NCI-H510A treated with DMSO at 0.1 percent for 48 hours (cell line): ENCODE results near the gene UNC45A.
"Not testable (repeated sequence)": the region's sequence is repeated elsewhere in the genome, so short reads cannot be mapped to it uniquely, and the experiment has no call there.

Experiments
- DNase-seq: peaks from one replicate; lab custom pipeline; 2025; lab: John Stamatoyannopoulos, UW

Gene UNC45A, protein sequence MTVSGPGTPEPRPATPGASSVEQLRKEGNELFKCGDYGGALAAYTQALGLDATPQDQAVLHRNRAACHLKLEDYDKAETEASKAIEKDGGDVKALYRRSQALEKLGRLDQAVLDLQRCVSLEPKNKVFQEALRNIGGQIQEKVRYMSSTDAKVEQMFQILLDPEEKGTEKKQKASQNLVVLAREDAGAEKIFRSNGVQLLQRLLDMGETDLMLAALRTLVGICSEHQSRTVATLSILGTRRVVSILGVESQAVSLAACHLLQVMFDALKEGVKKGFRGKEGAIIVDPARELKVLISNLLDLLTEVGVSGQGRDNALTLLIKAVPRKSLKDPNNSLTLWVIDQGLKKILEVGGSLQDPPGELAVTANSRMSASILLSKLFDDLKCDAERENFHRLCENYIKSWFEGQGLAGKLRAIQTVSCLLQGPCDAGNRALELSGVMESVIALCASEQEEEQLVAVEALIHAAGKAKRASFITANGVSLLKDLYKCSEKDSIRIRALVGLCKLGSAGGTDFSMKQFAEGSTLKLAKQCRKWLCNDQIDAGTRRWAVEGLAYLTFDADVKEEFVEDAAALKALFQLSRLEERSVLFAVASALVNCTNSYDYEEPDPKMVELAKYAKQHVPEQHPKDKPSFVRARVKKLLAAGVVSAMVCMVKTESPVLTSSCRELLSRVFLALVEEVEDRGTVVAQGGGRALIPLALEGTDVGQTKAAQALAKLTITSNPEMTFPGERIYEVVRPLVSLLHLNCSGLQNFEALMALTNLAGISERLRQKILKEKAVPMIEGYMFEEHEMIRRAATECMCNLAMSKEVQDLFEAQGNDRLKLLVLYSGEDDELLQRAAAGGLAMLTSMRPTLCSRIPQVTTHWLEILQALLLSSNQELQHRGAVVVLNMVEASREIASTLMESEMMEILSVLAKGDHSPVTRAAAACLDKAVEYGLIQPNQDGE

DNA sequence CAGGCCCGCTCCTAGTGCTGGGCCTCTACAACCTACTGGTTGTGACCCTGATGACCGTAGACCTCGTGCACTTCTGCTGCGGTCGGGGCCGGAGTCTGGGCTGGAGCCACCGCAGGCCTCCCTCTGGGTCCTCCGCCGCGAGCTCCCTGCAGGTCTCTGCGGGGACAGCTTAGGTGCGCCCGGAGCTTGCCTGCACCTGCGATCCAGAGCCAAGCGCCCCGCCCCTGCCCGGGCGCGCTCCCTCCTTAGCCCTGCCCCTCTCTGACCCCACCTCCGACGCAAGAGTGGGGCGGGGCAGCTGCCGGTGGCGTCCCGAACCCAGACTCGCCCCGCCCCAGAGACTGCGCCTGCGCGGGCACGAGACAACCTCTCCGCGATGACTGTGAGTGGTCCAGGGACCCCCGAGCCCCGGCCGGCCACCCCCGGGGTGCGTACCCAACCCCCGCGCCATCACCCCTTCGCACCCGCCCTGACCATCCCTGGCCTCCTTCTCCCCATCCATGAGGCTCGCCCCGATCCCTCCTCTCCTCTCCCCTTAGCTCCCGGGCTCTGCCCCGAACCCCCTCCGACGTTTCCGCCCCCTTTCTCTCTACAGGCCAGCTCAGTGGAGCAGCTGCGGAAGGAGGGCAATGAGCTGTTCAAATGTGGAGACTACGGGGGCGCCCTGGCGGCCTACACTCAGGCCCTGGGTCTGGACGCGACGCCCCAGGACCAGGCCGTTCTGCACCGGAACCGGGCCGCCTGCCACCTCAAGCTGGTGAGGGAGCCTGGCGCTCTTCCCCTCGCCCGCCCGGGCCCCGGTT is at the start of gene UNC45A:
Gene UNC45A, plus strand, starts transcription at position 337 of the 803 bp plus-strand sequence. Its CDS starts 40 bp downstream, at position 377.
- DNase-seq, result peak; percentile 89

DNA sequence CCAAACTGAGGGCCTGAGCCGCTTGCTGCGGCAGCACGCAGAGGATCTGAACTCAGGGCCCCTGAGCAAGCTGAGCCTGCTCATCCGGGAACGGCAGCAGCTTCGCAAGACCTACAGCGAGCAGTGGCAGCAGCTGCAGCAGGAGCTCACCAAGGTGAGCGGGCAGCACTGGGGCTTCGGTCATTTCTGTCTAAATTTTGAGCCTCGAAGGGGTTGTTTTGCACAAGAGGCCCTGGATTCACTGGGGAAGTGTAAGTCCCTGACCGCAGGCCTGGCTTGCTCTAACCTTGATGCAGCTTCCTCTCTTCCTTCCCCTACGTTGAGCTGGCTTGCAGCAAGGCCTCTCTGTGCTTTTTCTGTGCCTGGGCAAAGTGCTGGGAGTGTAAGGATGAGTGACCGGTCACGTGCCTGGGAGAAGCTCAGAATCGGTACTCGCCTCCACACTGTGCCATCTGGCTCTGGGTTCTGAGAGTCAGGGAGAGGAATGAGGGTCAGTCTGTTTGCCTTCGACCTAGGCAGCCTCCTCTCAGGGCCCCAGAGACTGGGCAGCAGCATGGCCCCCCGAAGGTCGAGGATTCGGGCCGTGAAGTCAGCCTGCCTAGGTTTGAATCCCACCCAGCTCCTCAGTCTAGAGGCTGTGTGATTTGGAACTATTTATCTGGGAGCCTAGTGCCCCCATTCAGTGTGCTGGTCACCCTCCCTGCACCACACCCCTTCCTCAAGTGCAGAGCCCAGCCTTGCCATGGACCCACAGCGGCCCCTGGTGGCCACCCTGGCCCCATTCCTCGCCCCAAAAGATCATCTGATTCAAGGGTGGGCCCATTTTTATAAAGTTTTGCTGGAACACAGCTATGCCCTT is 49.4 kb upstream of the UNC45A start:
- DNase-seq, result peak; percentile 57

DNA sequence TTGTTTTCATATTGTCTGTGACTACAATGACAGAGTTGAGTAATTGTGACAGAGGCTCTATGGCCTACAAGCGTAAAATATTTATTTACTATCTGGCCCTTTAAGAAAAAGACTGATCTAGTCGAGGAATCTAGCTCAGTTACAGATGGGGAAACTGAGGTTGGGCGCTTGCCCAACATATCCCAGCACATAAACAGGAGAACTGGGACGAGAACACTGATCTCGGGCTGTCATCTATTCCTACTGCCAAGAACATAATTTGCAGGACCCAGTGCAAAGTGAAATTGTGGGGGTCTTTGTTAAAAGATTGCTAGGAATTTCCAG is 48.8 kb upstream of the UNC45A start:
- DNase-seq, result no peak

DNA sequence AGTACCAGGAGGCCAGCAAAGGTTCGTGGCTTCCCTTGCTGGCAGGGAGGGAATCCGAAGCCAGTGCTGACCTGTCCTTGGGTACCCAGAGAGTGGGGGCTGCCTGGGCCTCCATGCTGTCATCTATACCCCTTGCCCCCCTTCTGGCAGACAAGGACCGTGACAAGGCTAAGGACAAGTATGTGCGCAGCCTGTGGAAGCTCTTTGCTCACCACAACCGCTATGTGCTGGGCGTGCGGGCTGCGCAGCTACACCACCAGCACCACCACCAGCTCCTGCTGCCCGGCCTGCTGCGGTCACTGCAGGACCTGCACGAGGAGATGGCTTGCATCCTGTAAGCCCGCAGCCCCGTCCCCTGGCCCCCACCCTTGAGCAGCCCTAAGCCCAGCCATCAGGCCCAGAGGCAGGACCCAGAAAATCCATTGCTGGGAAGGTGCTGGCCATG is 48.0 kb upstream of the UNC45A start:
- no peak for DNase-seq

DNA sequence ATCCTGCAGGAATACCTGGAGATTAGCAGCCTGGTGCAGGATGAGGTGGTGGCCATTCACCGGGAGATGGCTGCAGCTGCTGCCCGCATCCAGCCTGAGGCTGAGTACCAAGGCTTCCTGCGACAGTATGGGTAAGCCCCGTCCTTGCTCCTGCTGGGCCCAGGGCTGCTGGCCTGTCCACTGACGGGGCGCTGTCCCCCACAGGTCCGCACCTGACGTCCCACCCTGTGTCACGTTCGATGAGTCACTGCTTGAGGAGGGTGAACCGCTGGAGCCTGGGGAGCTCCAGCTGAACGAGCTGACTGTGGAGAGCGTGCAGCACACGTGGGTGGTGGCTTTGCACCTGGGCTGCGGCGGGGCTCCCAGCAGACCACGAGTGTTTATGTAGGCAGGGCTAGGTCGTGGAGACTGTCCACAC is 45.8 kb upstream of the UNC45A start:
- no peak for DNase-seq

DNA sequence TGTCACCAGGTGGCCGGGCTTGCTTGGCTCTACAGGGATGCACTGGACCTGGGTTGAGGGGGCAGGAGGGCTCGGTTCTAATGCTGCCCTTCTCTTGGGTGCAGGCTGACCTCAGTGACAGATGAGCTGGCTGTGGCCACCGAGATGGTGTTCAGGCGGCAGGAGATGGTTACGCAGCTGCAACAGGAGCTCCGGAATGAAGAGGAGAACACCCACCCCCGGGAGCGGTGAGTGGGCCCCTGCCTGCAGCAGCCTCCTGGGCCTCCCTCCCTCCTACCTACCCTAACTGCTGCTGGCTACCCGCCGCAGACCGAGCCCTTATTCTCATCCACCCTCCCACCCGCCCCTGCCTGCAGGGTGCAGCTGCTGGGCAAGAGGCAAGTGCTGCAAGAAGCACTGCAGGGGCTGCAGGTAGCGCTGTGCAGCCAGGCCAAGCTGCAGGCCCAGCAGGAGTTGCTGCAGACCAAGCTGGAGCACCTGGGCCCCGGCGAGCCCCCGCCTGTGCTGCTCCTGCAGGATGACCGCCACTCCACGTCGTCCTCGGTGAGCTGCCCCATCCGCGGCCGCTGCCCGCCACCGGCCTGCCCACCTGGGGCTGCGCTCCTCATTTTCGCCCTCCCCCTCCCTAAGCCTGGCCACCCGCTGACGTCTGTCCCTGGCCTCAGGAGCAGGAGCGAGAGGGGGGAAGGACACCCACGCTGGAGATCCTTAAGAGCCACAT is 45.2 kb upstream of the UNC45A start:
- no peak for DNase-seq

DNA sequence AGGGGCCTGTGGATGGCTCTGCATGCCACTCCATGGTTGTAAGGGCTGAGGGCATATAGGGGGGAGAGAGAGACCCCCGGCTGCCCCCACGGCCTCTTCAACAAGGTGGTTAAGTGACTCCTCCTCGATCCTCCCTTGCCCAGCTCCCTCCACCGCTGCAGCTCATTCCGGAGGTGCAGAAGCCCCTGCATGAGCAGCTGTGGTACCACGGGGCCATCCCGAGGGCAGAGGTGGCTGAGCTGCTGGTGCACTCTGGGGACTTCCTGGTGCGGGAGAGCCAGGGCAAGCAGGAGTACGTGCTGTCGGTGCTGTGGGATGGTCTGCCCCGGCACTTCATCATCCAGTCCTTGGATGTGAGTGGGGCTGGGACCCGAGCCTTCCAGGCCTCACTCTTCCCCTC is 44.2 kb upstream of the UNC45A start:
- no peak for DNase-seq

DNA sequence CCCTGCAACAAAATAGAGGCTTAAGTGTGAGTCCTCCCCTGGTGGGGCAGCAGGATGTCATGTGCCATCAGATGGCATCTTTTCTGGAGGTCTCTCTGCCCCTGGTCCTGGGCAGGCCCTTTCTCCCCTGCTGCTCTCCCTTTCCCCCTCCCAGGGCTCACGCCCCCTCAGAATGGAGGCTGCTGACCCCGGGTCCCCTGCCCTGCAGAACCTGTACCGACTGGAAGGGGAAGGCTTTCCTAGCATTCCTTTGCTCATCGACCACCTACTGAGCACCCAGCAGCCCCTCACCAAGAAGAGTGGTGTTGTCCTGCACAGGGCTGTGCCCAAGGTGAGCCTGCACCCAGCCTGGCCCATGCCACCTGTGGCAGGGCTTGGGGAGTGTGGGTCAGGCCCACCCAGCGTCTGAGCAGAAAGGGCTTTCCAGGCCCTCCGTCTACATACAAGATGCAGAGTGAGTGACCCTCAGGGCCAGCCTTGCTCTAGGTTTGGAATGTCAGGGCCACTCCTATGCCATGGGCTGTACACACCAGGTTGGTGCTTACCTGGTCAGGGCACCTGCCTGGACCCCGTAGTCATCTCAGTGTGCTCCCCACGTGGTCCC is 43.6 kb upstream of the UNC45A start:
- DNase-seq, result no peak

DNA sequence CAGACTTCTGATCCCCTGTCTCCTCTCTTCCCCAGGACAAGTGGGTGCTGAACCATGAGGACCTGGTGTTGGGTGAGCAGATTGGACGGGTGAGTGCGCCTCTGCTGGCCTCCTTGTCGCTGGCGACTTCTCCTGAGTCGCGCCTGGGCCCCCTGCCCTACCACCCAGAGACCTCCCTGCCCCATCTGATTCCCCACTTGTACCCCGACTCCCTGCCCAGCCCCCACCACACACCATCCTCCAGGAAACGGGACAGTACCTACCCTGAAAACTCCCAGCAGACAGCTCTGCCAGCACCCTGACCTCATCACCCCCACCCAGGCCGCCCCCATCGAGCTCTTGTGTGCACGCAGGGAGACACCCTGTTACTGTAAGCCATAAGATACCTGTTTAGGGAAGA is 43.1 kb upstream of the UNC45A start:
- DNase-seq, result no peak

DNA sequence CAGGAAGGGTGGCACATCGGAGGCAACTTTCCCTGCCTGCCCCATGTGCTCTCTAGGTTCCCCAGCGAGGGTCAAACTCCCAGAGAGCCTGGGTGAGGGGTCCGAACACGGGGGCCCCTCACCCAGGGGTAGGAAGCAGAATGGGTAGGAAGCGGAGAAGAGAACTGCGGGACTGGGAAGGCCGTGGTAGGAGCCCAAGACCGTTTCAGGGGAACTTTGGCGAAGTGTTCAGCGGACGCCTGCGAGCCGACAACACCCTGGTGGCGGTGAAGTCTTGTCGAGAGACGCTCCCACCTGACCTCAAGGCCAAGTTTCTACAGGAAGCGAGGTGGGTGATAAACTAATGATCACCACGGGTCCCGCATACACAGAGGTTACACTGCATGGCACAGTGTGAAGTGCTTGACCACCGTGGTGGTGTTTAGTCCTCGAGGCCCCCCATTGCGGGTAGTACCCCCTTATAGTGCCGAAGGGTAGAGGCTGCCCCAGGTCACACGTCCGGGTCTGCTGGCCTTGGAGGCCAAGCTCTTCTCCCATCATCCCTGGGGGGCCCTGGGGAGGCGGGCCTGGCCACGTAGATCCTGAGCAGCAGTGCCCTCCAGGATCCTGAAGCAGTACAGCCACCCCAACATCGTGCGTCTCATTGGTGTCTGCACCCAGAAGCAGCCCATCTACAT is 42.4 kb upstream of the UNC45A start:
- DNase-seq, result no peak

DNA sequence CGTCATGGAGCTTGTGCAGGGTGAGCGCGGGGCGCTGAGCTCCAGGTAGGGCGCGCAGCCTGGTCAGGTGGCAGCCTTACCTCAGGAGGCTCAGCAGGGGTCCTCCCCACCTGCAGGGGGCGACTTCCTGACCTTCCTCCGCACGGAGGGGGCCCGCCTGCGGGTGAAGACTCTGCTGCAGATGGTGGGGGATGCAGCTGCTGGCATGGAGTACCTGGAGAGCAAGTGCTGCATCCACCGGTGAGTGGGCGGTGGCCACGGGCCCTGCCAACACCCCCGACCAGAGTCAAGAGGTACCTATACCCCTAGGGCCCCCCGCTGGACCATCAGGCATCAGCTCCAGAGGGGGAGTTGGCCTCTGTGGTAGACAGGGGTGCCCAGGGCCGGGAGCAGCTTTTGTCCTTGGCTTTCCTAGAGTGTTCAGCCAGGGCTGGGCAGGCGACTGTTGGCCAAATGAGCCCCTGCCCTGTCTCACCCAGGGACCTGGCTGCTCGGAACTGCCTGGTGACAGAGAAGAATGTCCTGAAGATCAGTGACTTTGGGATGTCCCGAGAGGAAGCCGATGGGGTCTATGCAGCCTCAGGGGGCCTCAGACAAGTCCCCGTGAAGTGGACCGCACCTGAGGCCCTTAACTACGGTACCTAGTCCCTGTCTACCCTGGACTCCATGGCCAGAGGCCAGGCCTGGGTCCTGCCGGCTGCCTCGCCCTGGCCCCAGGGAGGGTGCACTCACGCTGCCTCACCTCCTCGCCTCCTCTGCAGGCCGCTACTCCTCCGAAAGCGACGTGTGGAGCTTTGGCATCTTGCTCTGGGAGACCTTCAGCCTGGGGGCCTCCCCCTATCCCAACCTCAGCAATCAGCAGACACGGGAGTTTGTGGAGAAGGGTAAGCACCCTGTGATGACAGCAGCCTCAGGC is 41.7 kb upstream of the UNC45A start:
- no peak for DNase-seq

DNA sequence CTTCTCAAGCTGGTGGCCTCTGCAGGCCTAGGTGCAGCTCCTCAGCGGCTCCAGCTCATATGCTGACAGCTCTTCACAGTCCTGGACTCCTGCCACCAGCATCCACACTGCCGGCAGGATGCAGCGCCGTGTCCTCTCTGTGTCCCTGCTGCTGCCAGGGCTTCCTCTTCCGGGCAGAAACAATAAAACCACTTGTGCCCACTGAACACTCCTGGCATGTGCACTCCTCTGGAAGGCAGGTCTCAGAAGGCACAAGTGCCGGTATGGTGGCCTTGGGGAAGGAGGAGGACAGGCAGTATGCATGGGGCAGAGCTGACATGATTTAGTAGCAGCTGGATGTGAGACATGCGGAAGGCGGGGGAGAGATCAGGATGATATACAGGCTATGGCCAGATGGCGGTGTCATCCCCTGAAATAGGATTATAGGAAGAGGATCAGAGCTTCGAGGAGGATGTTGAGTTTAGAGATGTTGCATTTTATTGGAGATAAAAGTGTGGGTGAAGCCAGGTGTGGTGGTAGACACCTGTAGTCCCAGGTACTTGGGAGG is 39.4 kb upstream of the UNC45A start:
- peak; percentile 77 for DNase-seq

DNA sequence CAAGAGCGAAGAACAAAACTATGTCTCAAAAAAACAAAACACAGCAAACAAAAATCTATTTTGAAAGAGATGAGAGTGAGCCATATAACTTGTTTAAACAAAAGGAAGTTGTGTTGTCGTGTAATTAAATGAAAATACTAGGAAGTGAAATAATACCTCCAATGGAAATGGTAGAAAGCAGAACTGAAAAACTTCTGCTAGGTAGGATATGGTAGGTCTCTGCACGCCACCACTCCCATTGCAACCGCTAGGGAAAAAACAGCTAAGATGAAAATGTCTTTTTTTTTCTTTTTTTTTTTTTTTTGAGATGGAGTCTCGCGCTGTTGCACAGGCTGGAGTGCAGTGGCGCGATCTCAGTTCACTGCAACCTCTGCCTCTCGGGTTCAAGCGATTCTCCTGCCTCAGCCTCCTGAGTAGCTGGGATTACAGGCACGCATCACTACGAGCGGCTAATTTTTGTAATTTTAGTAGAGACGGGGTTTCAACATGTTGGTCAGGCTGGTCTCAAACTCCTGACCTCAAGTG is 37.9 kb upstream of the UNC45A start:
- DNase-seq, result not testable (repeated sequence)

DNA sequence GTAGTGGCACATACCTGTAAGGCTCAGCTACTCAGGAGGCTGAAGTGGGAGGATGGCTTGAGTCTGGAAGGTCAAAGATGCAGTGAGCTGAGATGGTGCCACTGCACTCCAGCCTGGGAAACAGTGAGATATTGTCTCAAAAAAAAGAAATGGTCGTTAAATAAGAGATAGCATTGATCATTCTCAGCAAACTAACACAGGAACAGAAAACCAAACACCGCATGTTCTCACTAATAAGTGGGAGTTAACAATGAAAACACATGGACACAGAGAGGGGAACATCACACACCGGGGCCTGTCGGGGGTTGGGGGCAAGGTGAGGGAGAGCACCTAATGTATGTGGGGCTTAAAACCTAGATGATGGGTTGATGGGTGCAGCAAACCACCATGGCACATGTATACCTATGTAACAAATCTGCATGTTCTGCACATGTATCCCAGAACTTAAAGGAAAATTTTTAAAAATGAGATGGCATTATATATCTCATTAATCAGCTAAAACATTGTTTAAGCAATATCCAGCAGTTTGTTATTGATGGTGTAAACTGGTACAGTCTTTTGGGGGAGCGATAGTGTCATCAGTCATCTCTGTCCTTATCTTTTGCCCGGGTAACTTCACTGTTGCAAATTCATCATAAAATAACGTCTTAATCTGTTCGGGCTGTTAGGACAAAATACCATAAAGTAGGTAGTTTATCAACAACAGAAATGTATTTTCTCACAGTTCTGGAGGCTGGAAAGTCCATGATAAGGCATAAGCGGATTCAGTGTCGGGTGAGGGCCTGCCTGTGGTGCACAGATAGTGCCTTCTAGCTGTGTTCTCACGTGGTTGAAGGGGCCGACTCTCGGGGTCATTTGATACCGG is 33.7 kb upstream of the UNC45A start:
- DNase-seq, result no peak

DNA sequence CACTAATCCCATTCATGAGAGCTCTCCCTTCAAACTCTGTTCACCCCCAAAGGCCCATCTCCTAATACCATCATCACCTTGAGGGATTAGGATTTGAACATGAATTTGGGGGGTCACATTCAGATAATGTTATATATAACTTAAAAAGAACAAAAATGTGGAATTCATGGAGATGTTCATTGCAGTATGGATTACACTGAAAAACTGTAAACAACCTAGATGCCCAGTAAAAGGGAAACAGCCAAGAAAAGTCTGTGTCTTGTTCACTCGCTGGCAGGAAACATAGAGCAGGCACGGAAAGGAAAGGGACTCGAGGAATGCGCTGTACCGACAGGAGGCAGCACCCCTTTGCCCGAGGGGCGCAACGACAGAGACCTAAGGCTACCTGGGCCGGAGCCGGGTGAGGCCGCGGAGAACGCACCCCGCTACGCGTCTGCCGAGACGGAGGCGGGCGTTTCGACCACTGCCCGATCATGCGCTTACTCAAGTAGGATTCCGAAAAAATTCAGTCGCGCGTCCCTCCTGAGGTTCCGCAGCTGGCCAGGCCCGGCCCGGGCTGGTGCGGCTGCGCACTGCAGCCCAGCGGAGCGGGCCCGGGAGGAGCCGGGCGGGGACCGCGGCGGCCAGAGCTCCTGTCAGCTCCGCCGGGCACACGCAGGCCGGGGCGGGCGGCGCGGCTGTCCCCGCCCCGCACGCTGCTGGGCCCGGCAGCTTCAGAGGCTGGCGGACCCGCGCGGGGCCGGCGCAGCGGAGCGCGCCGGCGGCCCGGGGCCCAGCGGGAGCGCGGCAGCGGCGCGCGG is 32.8 kb upstream of the UNC45A start:
- DNase-seq, result peak; percentile 76
